ENCODE results near the gene ATF6. TPM values are rescaled to one million over a fixed set of nuclear protein-coding genes. Genes with fewer than 3 reads are reported as not detected.

The ATF6 gene
- total and polyA plus RNA-seq, 2 of the 4 experiments (the other 2 are of a cell fraction), result 12.2 to 17.6 TPM

GRCh38 chr1:162000053-162000420 lies 233.9 kb downstream of the ATF6 start:
- Histone ChIP-seq H3K4me1 (ENCODE audit: control insufficient read depth, insufficient read depth, low read length) (peaks cover 7% of the 10 kb centered on the region), H3K9ac (ENCODE audit: low read depth, low read length) (no peak overlapping the region)

More at GRCh38 chr1:162000053-162000420, 233.9 kb downstream of the ATF6 start:
- no peak overlapping the region for H2AK9ac ChIP-seq (replicated peaks; ENCODE audit: low read depth, low read length, poor library complexity)
- no peak overlapping the region for H2BK120ac ChIP-seq (ENCODE audit: low read depth, low read length)
- POLR2A ChIA-PET (ENCODE audit: unreplicated experiment), result interaction anchor here (0.6 kb wide), 1 partner anchor 24 kb away, joined by 4 read pairs; no protein-coding TSS in a partner anchor
- DNase-seq (no peak), ATAC-seq (ENCODE audit: low read depth) (no peak)
- no peak overlapping the region for H2BK15ac ChIP-seq (ENCODE audit: low read depth, low read length)
- H3K23ac ChIP-seq (ENCODE audit: low read depth, low read length), result no peak overlapping the region
- H4K5ac ChIP-seq (ENCODE audit: low read depth, low read length), result no peak overlapping the region
- TF ChIP-seq RAD21 (IDR thresholded peaks at IDR 0.05; ENCODE audit: low read length) (no peak), BHLHE40 (IDR thresholded peaks at IDR 0.05; ENCODE audit: low read depth, low read length) (no peak), MXI1 (IDR thresholded peaks at IDR 0.05; ENCODE audit: borderline replicate concordance, low read depth, low read length) (no peak), RFX5 (IDR thresholded peaks at IDR 0.05; ENCODE audit: low read depth, low read length) (no peak), FOS (IDR thresholded peaks at IDR 0.05; ENCODE audit: low read depth, low read length) (no peak), RCOR1 (IDR thresholded peaks at IDR 0.05; ENCODE audit: insufficient replicate concordance, low read length) (no peak), SMC3 (IDR thresholded peaks at IDR 0.05; ENCODE audit: low read depth, low read length) (no peak), CEBPB (IDR thresholded peaks at IDR 0.05; ENCODE audit: low read depth, low read length) (no peak)
- TF ChIP-seq, protein P1, sequence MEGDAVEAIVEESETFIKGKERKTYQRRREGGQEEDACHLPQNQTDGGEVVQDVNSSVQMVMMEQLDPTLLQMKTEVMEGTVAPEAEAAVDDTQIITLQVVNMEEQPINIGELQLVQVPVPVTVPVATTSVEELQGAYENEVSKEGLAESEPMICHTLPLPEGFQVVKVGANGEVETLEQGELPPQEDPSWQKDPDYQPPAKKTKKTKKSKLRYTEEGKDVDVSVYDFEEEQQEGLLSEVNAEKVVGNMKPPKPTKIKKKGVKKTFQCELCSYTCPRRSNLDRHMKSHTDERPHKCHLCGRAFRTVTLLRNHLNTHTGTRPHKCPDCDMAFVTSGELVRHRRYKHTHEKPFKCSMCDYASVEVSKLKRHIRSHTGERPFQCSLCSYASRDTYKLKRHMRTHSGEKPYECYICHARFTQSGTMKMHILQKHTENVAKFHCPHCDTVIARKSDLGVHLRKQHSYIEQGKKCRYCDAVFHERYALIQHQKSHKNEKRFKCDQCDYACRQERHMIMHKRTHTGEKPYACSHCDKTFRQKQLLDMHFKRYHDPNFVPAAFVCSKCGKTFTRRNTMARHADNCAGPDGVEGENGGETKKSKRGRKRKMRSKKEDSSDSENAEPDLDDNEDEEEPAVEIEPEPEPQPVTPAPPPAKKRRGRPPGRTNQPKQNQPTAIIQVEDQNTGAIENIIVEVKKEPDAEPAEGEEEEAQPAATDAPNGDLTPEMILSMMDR (conservative IDR thresholded peaks at IDR 0.05; ENCODE audit: low read depth, low read length), result no peak
- BruUV-seq (replicated peaks), result no TSS peak
- H3K36me3 ChIP-seq (ENCODE audit: control insufficient read depth, insufficient read depth, low read length), result no peaks in the 10 kb centered on the region
- H3K56ac ChIP-seq (ENCODE audit: extremely low read depth, insufficient read depth, low read length), result no peak overlapping the region
- no peak overlapping the region for H2AK5ac ChIP-seq (ENCODE audit: low read depth, low read length)
- dilution Hi-C loops (cut with HindIII; ENCODE audit: low sequenced_read_pairs, unreplicated experiment), result no loop called here
- no peak overlapping the region for H3K4me3 ChIP-seq (ENCODE audit: insufficient read depth, low read depth, low read length)
- no peak overlapping the region for H4K8ac ChIP-seq (ENCODE audit: low read depth in 2 of 2, low read length in 2 of 2)
- no peaks in the 10 kb centered on the region for H3K79me1 ChIP-seq (ENCODE audit: low read depth in 1 of 2, low read length in 2 of 2)
- CTCF ChIA-PET, result no interaction called here
- peaks cover 4% of the 10 kb centered on the region; the same call in 1 of the 2 replicates for H3K27me3 ChIP-seq (ENCODE audit: control insufficient read depth, insufficient read depth, low read length)
- no peaks in the 10 kb centered on the region for H3K9me1 ChIP-seq (ENCODE audit: insufficient read depth, low read length)
- H3K4me2 ChIP-seq (ENCODE audit: low read depth, low read length), result no peak overlapping the region
- H2BK20ac ChIP-seq (ENCODE audit: low read depth, low read length), result no peak overlapping the region
- no peaks in the 10 kb centered on the region for H3K9me3 ChIP-seq (ENCODE audit: control insufficient read depth, insufficient read depth, low read length)
- H3K27ac ChIP-seq (ENCODE audit: insufficient read depth, low read length), result no peak overlapping the region
- no peak overlapping the region for H2AFZ ChIP-seq (replicated peaks; ENCODE audit: low read length, poor library complexity)
- H4K91ac ChIP-seq (ENCODE audit: insufficient read depth, low read depth, low read length), result no peak overlapping the region
- in situ Hi-C loops (cut with MboI; ENCODE audit: low sequenced_read_pairs), result no loop called here
- no peak overlapping the region for H3K14ac ChIP-seq (replicated peaks; ENCODE audit: low read depth, low read length)
- WGBS, 2 experiments (ENCODE audit: extremely low coverage in 2 of 2, insufficient read length in 1 of 2), result no CpG with 5 or more reads among the region's 11 CpGs
- H3K18ac ChIP-seq (ENCODE audit: low read depth, low read length), result no peak overlapping the region
- H2BK5ac ChIP-seq (ENCODE audit: low read depth, low read length, poor library complexity, severe bottlenecking), result no peak overlapping the region
- H3K4ac ChIP-seq (ENCODE audit: low read depth, low read length), result no peak overlapping the region
- intact Hi-C loops (cut with micrococcal nuclease), result no loop called here
- no peaks in the 10 kb centered on the region for H4K20me1 ChIP-seq (ENCODE audit: insufficient read depth, low read length)
